ENCODE data around the gene HIGD1C. TPM values are rescaled to one million over a fixed set of nuclear protein-coding genes. Genes with fewer than 3 reads are reported as not detected.

HIGD1C gene
- total RNA-seq, 1 experiment from 2014 or later = not detected

DNA sequence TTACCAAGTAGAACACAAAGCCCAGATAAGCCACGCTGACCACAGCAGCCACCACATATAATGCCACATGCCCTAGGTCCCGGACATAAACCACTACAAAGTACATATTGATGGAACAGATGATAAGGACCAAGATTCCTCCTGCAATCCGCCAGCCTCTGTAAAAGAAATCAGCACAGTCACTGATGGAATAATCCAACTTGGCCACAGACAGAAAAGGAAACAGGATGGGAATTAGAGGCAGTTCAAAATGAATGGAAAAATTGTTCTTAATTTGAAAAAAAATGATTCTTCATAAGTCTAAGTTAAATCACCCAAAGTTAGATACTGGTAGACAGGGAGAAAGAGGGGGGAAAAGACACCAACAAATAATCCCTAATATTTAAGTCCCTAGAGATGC, 38.4 kb downstream of the HIGD1C start:
- no peak for TF ChIP-seq EMX1 (CRISPR knock-in tag; IDR thresholded peaks at IDR 0.05)
- no peak for TF ChIP-seq ESRRA (CRISPR knock-in tag; IDR thresholded peaks at IDR 0.05; ENCODE audit: borderline replicate concordance)
- Mint-ChIP-seq H3K9me3 (no peaks in the 10 kb centered on the region), H3K27ac (no peak overlapping the region), H3K4me3 (no peak overlapping the region), H3K27me3 (ENCODE audit: low read depth) (no peaks in the 10 kb centered on the region), H3K4me1 (0 out of 2 replicates have a peak, but pooled peaks cover 4% of the 10 kb centered on the region), H3K36me3 (peaks cover 56% of the 10 kb centered on the region)
- DNase-seq (ENCODE audit: low spot score) = no peak
- no peak for ATAC-seq
- ChIA-PET CTCF (no interaction called here), POLR2A (no interaction called here)

GRCh38 chr12:50991291-50991690, 38.9 kb downstream of the HIGD1C start:
- Mint-ChIP-seq H3K36me3 (peaks cover 60% of the 10 kb centered on the region), H3K9me3 (no peaks in the 10 kb centered on the region), H3K4me1 (0 out of 2 replicates have a peak, but pooled peaks cover 4% of the 10 kb centered on the region), H3K27ac (no peak overlapping the region), H3K4me3 (no peak overlapping the region), H3K27me3 (ENCODE audit: low read depth) (no peaks in the 10 kb centered on the region)
- TF ChIP-seq SP1 (CRISPR knock-in tag; conservative IDR thresholded peaks at IDR 0.05) (no peak), PRRX2 (CRISPR knock-in tag; IDR thresholded peaks at IDR 0.05) (no peak), ZNF263 (CRISPR knock-in tag; IDR thresholded peaks at IDR 0.05; ENCODE audit: low read depth) (no peak), ZNF317 (CRISPR knock-in tag; IDR thresholded peaks at IDR 0.05; ENCODE audit: borderline replicate concordance, low read depth) (no peak)
- DNase-seq (ENCODE audit: low spot score) = no peak
- ChIA-PET POLR2A (no interaction called here), CTCF (no interaction called here)
- no peak for ATAC-seq

DNA sequence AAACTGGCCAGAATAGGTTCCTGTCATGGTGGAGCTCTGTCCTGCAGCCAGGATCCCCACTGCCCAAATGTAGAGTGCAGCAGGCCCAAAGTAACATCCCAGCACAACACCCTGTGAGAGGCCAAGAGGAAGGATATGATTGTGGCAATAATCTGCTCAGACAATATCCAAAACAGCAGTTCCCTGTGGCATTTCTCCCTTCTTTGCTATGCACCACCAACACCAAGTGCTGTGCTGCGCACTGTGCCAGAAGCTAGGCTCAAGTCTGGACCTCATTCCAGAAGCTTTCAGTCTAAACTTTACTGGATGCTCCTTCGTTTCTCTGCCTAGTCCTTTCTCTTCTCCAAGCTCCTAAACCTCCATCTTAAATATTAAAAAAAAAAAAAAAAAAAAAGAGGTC, 40.5 kb downstream of the HIGD1C start:
- Mint-ChIP-seq H3K27ac (no peak overlapping the region), H3K27me3 (ENCODE audit: low read depth) (no peaks in the 10 kb centered on the region), H3K4me1 (no peaks in the 10 kb centered on the region), H3K4me3 (no peak overlapping the region), H3K9me3 (no peaks in the 10 kb centered on the region), H3K36me3 (peaks cover 68% of the 10 kb centered on the region)
- ChIA-PET CTCF (interaction anchor here (0.7 kb wide), 1 partner anchor 908 kb away, joined by 3 read pairs; the partner anchor contains the start of gene SMARCD1), POLR2A (no interaction called here)
- no peak for TF ChIP-seq E2F5 (CRISPR knock-in tag; IDR thresholded peaks at IDR 0.05)
- TF ChIP-seq, protein P1, sequence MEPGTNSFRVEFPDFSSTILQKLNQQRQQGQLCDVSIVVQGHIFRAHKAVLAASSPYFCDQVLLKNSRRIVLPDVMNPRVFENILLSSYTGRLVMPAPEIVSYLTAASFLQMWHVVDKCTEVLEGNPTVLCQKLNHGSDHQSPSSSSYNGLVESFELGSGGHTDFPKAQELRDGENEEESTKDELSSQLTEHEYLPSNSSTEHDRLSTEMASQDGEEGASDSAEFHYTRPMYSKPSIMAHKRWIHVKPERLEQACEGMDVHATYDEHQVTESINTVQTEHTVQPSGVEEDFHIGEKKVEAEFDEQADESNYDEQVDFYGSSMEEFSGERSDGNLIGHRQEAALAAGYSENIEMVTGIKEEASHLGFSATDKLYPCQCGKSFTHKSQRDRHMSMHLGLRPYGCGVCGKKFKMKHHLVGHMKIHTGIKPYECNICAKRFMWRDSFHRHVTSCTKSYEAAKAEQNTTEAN (CRISPR knock-in tag; IDR thresholded peaks at IDR 0.05) = no peak
- TF ChIP-seq NFE2L1 (CRISPR knock-in tag; IDR thresholded peaks at IDR 0.05) = no peak
- TF ChIP-seq, protein P2, sequence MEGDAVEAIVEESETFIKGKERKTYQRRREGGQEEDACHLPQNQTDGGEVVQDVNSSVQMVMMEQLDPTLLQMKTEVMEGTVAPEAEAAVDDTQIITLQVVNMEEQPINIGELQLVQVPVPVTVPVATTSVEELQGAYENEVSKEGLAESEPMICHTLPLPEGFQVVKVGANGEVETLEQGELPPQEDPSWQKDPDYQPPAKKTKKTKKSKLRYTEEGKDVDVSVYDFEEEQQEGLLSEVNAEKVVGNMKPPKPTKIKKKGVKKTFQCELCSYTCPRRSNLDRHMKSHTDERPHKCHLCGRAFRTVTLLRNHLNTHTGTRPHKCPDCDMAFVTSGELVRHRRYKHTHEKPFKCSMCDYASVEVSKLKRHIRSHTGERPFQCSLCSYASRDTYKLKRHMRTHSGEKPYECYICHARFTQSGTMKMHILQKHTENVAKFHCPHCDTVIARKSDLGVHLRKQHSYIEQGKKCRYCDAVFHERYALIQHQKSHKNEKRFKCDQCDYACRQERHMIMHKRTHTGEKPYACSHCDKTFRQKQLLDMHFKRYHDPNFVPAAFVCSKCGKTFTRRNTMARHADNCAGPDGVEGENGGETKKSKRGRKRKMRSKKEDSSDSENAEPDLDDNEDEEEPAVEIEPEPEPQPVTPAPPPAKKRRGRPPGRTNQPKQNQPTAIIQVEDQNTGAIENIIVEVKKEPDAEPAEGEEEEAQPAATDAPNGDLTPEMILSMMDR (IDR thresholded peaks at IDR 0.05) = no peak
- TF ChIP-seq NR1H2 (CRISPR knock-in tag; IDR thresholded peaks at IDR 0.05) = no peak
- TF ChIP-seq SMAD4 (CRISPR knock-in tag; IDR thresholded peaks at IDR 0.05) = no peak
- no peak for TF ChIP-seq STAT6 (CRISPR knock-in tag; conservative IDR thresholded peaks at IDR 0.05; ENCODE audit: low read depth)
- TF ChIP-seq ATF1 (CRISPR knock-in tag; IDR thresholded peaks at IDR 0.05) = no peak
- TF ChIP-seq TP53 (CRISPR knock-in tag; IDR thresholded peaks at IDR 0.05) = no peak
- no peak for TF ChIP-seq ETV6 (CRISPR knock-in tag; IDR thresholded peaks at IDR 0.05)
- no peak for TF ChIP-seq ESRRA (CRISPR knock-in tag; IDR thresholded peaks at IDR 0.05; ENCODE audit: borderline replicate concordance)
- TF ChIP-seq RELA (CRISPR knock-in tag; IDR thresholded peaks at IDR 0.05; ENCODE audit: borderline replicate concordance) = no peak
- TF ChIP-seq SP1 (CRISPR knock-in tag; conservative IDR thresholded peaks at IDR 0.05) = no peak
- TF ChIP-seq ZNF138 (CRISPR knock-in tag; conservative IDR thresholded peaks at IDR 0.05) = no peak
- no peak for TF ChIP-seq ATF2 (CRISPR knock-in tag; IDR thresholded peaks at IDR 0.05; ENCODE audit: borderline replicate concordance, low read depth)
- TF ChIP-seq MLX (CRISPR knock-in tag; IDR thresholded peaks at IDR 0.05) = no peak
- TF ChIP-seq E2F4 (CRISPR knock-in tag; IDR thresholded peaks at IDR 0.05; ENCODE audit: borderline replicate concordance, low read depth) = no peak
- ATAC-seq = no peak
- DNase-seq (ENCODE audit: low spot score) = no peak

All from WTC11 (cell line).